HG02678 (cell line): ENCODE measurements around the gene FGD4.
A peak's percentile ranks its signal among the peaks of the same experiment; 100 is the strongest.
"Not testable (repeated sequence)": the region's sequence is repeated elsewhere in the genome, so short reads cannot be mapped to it uniquely, and the experiment has no call there.

Experiments
- ATAC-seq: cut with Tn5 transposase; IDR thresholded peaks from one replicate; pipeline ENCODE4 v1.9.1; 2021; ENCODE audit warnings: mild to moderate bottlenecking, moderate library complexity; ENCODE audit not compliant: unreplicated experiment

FGD4 gene

DNA sequence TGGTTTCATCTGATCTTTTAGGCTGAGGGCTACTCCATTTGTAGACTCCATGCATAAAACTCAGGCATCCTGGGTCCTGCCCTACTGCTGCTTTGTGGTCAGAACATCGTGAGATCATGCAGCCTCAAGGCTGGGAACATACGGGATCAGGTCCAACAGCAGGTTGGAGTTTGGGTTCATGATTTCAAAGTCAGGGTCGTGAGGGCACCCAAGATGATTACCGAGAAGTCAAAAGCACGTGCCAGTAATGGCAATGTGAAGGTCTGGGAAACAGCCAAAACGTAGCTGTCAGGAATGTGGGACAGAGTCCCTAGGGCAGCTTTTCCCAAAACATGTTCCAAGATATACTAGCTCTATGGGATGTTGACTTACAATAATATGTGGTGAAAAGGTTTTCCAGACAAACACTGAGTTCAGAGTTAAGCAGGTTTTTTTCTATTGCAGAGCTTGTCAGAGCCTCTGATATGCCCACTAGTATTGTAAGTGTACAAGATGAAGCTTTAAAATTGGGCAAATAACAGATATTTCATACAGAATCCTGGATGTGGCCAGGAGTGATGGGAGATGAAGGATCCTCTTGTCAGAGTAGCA lies 149.4 kb downstream of the FGD4 start:
- ATAC-seq: no peak

GRCh38 chr12:32549675-32550079 lies 150.3 kb downstream of the FGD4 start:
- no peak for ATAC-seq

DNA sequence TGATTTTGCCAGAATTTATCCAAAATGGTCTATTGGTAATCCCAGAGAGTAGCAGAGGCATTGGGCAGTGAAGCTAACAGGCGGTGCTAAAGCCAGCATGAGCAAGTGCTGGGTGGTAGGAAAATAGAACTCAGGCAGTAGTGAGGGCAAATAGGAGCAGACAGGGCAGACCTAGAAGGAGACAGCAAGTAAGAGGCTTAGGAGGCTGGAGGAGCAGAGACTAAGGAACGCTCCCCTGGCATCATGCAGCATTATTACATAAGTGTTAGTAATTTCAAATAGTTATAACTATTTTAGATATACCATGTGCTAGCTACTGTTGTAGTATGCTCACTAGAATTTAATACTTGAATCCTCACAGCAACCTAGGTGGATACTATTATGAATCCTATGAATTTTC lies 151.7 kb downstream of the FGD4 start:
- ATAC-seq: no peak

DNA sequence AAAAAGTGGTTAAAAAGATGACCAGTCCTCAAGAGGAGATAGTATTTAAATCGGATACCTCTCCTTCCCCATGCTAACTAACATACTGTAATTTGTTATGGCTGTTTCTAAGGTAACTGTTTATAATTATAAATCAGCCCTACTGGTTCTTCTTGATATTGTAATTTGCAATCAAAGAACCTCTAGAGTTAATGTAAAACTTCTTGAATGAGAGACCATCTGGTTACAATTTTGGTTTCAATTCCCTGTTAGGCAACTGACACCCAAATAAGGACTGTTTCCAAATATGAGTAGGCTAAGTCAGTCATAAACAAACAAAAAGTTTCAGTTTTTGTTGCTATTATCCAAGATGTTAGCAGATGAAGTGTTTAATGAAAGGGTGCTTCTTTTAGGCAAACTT lies 159.5 kb downstream of the FGD4 start:
- peak; percentile 98 for ATAC-seq

GRCh38 chr12:32559434-32559833 lies 160.1 kb downstream of the FGD4 start:
- no peak for ATAC-seq

DNA sequence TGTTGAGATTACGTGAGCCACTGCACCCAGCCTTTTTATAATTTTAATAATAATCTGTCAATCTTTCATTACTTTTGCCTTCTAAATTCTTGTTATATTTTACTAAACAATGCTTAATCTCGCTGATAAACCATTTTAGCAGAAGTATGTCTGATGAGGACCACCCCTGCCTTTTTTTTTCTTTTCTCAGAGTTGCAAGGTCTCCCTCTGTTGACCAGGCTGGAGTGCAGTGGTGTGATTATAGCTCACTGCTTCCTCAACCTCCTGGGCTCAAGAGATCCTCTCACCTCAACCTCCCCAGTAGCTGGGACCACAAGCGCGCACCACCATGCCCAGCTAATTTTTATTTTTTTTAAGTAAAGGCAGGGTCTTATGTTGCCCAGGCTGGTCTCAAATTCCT lies 161.2 kb downstream of the FGD4 start:
- no peak for ATAC-seq

DNA sequence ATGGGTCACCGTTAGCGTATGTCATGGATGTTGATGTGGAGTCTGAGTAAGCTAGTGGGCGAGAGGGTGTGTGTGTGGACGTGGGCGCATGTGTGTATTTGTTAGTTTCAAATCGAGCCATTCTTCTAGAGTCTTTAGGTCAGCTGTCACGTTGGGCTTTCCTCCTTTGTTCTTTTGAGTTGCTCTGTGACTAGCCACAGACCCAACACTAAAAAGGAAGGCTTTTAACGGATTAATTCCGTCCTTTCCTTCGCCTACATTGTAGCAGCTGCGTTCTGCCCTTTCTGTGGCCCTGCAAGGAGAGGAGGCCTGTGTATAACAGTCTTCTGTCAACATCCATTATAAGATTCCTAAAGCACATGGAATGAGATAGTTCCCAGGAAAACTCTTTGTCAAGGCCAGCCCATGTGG lies 162.6 kb downstream of the FGD4 start:
- ATAC-seq: no peak

DNA sequence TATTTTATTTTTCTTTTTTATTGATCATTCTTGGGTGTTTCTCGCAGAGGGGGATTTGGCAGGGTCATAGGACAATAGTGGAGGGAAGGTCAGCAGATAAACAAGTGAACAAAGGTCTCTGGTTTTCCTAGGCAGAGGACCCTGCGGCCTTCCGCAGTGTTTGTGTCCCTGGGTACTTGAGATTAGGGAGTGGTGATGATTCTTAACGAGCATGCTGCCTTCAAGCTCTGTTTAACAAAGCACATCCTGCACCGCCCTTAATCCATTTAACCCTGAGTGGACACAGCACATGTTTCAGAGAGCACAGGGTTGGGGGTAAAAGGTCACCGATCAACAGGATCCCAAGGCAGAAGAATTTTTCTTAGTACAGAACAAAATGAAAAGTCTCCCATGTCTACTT lies 163.1 kb downstream of the FGD4 start:
- ATAC-seq: not testable (repeated sequence)

GRCh38 chr12:32566663-32567295 lies 167.4 kb downstream of the FGD4 start:
- ATAC-seq: no peak

DNA sequence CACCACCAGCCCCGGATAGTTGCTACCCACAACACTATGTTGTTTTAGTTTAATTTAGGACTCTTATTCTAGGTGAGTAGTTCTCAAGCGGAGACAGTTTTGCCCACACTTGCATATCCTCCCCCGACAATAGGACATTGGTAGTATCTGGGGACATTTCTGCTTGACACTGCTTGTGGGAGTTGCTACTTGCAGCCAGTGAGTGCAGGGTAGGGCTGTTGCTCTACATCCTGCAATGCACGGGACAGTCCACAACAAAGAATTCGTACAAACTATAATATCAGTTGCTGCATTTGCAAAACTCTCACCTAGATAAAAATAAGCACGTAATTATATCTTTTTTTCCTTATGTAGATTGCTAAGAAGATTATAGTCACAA lies 167.9 kb downstream of the FGD4 start:
- no peak for ATAC-seq

GRCh38 chr12:32568228-32568627 lies 168.9 kb downstream of the FGD4 start:
- ATAC-seq: no peak

DNA sequence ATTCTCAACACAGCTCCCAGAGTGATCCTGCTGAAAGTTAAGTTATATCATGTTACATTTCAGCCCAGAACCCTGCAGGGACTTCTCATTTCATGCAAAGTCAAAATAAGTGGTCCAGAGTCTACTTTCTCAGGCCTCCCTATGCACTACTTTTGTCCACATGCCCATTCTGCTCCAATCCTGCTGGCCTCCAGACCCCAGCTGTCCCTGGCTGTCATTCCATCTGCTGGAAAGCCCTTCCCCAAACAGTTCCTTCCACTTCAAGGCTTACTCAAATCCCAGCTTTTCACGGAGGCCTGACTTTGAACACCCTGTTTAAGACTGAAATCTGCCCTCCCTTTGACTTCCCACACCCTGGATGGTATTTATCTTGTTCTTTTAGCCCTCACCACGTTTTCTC lies 169.9 kb downstream of the FGD4 start:
- no peak for ATAC-seq

- no peak for ATAC-seq
Measured at GRCh38 chr12:32574585-32574984, 175.2 kb downstream of the FGD4 start.

DNA sequence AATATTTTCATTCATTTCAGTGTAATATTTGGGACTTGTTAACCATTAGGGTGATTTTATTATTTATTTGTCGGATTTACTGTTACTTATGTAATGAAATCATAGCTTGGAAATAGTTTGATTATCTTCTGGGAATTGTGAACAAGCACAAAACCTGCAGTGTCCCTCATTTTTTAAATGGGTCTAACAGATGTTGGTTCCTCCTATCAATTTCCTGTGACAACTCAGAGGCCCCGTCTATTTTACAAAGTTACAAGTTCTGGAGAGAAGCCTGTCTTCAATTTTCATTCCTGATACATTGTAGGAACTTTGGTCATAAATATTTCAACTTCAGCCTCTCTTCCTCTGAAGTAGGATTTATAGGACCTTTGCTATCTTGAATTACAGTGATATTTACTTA lies 178.0 kb downstream of the FGD4 start:
- ATAC-seq: no peak

DNA sequence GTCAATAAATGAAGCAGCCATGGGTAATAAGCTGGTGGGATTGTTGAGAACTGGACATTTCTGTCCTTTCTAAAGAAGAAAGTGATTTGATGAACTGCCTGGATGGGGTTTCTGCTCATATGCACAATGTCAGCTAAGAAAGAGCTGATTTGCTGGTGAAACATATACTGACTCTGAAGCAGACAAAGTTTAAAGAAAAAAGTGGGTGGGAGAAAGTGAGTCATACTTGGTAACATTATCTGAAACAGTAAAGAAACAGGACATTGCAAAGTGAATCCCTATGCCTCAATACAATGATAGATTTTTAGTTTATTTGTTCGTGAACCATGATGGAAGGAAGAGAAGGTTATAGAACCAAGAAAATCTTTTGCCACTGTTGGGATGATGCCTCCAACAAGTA lies 184.2 kb downstream of the FGD4 start:
- no peak for ATAC-seq

- ATAC-seq: no peak
Measured at GRCh38 chr12:32585680-32586079, 186.3 kb downstream of the FGD4 start.

DNA sequence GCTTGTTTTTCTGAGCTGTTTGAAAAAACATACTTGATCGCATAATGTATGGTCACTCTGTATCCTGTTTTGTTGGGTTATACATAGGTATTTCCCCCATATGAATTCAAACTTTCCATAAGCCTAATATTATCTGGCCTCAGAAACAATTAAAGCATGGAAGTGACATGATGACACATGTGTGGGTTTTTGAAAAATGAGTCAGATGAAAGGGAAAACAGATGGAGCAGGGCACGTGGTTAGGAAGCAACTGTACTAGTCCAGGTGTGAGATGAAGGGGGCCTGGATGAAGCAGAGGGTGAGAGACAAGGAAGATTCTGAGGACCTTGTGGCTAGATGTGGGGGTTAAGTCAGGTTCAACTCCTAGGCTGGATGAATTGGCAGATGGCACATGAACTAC lies 187.0 kb downstream of the FGD4 start:
- no peak for ATAC-seq

DNA sequence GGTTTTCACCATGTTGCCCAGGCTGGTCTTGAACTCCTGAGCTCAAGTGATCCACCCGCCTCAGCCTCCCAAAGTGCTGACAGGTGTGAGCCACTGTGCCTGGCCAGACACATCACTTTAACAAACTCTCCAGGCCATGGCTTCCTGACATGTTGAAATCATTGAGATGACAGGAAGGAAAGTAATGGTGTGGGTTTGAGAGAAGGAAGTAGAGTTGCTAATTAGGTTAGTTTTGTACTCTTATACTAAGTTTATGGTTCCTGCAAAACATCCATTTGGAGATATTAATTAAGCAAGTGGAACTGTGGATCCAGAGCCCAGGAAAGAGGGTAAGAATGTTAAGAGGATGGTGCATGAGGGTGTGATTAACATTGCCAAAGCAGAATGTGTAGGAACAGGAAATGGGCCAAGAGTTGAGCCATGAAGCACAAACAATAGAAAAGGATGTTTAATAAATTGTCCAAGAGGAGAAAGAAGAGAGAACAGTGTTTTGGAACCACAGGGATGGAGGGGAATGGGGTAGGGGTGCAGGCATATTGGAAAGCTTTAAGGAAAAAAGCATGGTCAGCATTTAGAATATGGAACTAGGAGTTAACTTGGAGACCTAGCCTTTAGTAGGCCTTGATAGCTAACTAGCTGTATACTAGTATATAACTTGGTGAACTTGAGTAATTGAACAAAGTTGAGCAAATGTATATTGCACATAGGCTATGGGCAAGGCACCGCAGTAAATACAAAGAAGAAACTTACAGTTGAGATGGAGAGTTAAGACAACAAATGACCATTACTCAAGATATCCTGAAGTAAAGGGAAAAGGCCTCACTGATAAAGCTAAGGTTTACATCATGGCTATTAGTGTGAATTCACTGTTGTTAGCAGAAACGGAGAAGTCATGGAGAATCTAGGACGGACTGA lies 188.5 kb downstream of the FGD4 start:
- no peak for ATAC-seq

DNA sequence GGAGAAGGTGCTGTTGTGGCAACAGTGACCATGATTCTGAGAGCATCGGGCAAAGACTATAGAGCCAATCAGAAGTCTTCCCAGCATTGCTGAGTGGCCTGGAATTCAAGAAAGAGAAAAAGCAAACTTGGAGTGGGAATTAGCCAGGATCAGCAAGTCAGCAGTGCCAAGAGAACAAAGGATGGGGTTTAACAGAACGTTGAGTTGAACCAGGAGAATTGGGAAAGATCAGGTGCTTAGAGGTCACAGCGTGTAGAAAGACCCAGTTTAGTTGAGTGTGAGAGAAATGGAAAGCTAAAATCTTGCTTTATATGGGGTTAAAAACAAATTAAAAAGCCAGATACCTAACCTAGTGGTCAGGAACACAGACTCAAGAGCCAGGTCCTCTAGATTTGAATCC lies 189.2 kb downstream of the FGD4 start:
- no peak for ATAC-seq

DNA sequence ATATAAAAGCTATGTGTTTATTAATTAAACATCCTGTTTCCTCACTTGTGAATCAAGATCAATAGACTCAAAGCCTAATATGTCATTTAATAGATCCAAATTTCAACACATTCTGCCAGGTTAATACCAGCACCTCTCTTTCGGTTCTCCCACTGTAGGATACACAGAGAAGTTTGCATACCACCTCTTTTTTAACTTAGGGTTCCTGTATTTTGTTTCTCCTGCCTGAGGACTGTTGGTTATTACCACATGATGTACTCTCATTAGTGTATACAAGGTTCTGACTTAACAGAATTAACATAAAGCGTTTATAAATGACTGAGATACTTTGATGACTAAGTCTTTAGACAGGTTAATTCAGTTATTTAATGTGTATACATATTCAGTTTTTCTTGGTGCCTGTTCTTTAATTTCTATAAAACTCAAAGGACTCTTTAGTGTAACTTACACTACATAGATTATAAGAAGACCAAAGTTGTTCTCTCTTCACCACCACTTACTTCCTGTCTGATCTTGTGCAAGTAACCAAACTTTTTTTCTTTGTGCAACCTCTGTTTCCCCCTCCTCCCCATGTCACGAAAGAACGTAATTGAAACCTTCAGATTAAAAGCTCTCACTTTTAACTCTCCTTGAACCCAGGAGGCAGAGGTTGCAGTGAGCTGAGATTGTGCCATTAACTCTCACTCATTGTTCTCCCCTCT lies 190.0 kb downstream of the FGD4 start:
- ATAC-seq: no peak

- ATAC-seq: no peak
Measured at GRCh38 chr12:32595251-32595650, 195.9 kb downstream of the FGD4 start.
